GM21515 (cell line): ENCODE measurements around the gene ADGRG3.

ENCODE experiments used
- ATAC-seq: cut with Tn5 transposase; IDR thresholded peaks from one replicate; pipeline ENCODE4 v1.9.1; 2021; ENCODE audit not compliant: unreplicated experiment

Gene ADGRG3

GRCh38 chr16:57679767-57680482, 11.8 kb downstream of the ADGRG3 start:
- no peak for ATAC-seq

DNA sequence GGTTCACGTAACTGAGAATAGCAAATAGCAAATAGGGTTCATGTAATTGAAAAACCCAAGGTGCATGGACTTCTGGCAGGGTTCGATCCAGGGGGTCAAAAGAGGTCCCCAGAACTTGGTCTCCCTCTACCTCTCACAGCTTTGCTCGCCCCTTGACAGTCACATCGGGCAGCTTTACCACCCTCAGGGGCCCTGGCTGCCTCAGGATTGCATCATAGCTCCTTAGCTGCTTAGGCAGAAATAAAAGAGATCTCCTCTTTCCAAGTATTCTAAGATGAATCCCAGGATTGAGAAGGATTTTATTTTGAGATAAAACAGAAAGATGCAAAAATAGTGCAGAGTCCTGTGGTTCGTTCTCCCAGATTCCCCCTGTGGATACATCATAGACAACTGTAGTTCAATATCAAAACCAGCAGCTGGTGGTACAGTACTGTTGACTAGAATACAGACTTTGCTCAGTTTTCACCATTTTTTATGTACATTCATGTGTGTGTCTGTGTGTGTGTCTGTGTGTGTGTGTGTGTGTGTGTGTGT, 12.8 kb downstream of the ADGRG3 start:
- ATAC-seq = no peak

DNA sequence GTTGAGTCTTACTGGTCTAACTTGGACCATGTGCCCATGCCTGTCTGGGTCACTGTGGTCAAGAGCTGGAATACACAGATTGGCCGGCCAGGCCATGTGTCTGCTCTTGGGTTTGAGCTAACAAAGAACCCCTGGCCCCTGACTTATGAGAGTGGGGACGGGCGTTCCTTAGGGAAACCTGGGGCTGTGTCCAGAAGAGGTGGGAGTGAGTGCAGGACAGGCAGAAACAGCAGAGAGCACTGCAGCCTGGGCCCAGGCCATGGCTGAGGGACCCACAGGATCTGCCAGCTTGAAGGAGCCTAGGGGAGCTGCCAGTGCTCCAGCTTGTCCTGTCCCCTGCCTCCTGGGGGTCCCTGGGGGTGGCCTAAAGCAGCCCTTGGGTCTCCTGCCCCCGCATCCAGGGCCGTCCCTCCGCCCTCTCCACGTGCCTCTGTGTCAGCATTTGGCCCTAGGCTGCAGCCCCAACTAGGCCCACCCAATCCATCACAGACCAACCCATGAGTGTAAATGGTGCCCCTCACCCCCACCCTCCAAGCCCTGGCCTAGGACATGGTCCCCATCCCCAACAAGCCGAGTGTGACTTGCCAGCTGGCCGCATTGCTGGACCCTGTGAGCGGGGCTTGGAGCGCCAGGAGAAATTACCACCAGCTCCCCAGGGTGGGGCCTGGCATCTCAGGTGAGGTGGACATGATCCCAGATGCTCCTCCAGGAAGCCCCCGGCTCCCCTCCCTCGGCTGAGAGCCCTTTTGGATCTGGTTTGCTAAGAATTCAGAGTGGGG, 14.0 kb downstream of the ADGRG3 start:
- no peak for ATAC-seq

DNA sequence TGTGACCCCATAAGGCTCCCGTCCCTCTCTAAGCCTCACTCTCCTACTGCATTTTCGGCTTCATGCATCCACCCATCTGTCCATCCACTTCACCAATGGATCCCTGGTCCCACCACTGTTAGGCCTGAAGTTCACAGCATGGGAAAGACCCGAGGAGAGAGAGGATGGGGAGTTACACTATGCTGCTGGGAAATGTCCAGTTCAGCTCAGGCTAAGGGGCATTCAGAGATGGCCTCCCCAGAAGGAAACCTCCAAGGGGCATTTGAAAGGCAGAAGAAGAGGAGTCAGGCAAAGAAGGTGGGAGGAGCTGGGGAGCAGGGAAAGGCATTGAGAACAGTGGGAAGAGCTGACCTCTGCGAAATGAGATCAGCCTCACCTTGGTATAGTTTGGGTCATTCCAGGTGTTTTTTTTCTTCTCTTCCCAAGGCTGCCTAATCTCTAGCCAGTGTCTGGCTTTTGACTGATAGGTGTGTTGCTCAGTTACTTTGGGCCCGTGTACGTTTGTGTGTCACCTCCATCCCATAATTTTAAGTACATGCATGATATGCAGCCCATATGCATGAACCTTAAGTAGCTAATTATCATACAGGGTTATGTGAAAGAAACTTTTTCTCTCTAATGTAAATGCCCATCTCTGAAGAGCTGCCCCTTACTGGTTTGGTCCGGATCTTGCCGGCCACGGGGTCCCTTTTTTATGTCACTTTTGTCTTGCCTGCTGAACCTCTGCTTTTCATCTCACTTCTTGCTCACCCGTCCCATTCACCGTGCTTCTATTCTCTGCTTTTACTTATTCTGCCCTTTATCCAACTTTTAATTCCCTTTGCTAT, 14.9 kb downstream of the ADGRG3 start:
- ATAC-seq = no peak

- no peak for ATAC-seq
Observed at GRCh38 chr16:57683636-57684545, 15.8 kb downstream of the ADGRG3 start.

GRCh38 chr16:57684626-57685358, 16.7 kb downstream of the ADGRG3 start:
- no peak for ATAC-seq

DNA sequence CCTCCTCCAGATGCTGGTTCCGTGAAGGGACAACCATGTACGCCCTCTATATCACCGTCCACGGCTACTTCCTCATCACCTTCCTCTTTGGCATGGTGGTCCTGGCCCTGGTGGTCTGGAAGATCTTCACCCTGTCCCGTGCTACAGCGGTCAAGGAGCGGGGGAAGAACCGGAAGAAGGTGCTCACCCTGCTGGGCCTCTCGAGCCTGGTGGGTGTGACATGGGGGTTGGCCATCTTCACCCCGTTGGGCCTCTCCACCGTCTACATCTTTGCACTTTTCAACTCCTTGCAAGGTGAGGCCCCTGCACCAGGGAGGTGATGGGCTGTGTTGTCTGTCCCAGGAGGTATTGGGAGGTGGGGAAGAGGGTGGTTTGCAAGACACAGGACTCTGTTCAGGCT, 17.5 kb downstream of the ADGRG3 start:
- no peak for ATAC-seq

DNA sequence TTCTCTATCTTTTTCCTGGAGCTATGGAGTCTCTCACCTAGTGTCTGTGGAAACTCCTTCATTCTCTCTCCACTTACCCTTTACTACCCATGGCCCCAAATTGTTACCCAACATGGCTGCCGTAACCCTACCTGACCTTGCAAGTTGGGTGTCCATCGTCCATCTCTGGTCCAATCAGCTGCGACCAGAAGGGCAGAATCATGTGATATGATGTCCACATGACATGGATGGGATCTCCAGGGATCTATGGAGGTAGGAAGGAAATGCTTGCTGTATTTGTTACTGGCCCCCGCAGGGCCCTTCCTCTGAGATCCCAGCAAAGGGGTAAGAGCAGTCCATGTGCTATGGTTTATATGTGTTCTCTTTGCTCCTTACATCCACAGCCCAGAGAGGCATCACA, 18.5 kb downstream of the ADGRG3 start:
- no peak for ATAC-seq

DNA sequence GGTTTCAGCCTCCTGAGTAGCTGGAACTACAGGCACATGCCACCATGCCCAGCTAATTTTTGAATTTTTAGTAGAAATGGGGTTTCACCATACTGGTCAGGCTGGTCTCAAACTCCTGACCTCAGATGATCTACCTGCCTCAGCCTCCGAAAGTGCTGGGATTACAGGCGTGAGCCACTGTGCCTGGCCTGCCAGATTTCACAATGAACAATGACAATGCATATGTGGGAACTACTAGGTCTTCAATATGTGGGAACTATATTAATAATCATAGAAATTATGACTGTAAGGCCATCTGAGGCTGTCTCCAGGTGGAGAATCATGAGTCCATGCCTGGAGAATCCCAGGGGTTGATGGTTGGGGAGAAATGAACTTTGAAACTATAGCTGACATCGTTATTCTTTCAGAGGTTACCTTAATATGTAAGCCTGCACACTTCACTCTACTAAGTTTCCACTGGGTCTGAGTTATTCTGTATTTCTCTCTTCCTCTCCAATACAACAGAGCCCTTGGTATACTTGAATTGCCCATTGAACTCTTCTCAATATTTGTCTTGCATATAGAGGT, 19.3 kb downstream of the ADGRG3 start:
- no peak for ATAC-seq

GRCh38 chr16:57688487-57688986, 20.4 kb downstream of the ADGRG3 start:
- no peak for ATAC-seq

GRCh38 chr16:57688987-57689761, 21.1 kb downstream of the ADGRG3 start:
- no peak for ATAC-seq

DNA sequence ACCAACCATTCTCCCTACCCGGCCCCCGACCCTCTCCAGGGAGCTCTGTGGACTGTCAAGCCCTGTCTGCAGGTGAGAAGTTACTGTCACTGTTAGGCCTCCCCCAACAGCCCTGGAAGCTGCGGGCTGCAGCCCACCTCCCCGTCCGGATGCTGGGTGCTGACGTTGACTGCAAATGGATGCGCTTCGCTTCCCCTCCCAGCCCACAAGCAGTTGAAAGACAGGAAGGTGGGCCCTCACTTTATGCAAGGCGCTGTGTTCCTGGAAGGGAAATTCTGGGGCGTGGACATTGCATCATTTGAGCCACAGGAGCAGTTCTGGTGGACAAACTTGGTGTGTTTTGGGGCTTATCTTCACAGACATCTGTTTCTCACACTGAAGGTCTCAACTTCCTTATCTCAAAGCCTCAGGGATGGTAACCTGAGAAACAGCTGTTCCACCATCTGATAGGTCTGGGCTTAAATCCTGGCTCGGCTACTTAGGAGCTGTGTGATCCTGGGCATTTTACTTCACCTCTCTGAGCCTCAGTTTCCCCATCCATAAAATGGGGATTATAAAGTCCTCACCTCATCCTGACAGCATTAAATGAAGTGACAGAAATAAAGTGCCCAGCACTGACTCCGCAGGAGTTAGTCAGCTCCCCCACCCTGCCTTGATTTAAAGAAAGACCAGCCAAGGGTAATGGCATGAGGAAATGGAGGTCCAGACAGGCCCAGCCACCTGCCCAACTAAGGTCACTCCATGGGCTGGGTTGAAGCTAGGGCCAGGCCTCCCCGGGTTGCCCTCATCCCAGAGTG, 21.9 kb downstream of the ADGRG3 start:
- peak; percentile 57 for ATAC-seq

GRCh38 chr16:57690782-57691471, 22.8 kb downstream of the ADGRG3 start:
- ATAC-seq = no peak

- no peak for ATAC-seq
Observed at GRCh38 chr16:57692636-57693035, 24.5 kb downstream of the ADGRG3 start.

GRCh38 chr16:57693550-57693949, 25.4 kb downstream of the ADGRG3 start:
- no peak for ATAC-seq

GRCh38 chr16:57694231-57694724, 26.2 kb downstream of the ADGRG3 start:
- ATAC-seq = no peak
